NB4 (cell line): ENCODE results near the gene GABRB2.
"Not testable (repeated sequence)": the region's sequence is repeated elsewhere in the genome, so short reads cannot be mapped to it uniquely, and the experiment has no call there.

Source experiments
- CTCF ChIP-seq: IDR thresholded peaks from one replicate; pipeline ENCODE4 v1.5.1; 2012; ENCODE audit warnings: low read depth, low read length
- MYC ChIP-seq: IDR thresholded peaks from 2 replicates; pipeline ENCODE4 v1.6.1; 2011; ENCODE audit warnings: low read depth, low read length
- POLR2A ChIP-seq: IDR thresholded peaks from 2 replicates; pipeline ENCODE4 v1.6.1; 2011; ENCODE audit warnings: mild to moderate bottlenecking; ENCODE audit not compliant: insufficient read length; ENCODE audit errors: extremely low read depth
- TF ChIP-seq, protein P1 (sequence below): IDR thresholded peaks from 2 replicates; pipeline ENCODE4 v1.6.1; 2011; ENCODE audit warnings: low read depth, low read length

GRCh38 chr5:161252955-161253354, 293.6 kb downstream of the GABRB2 start:
- TF ChIP-seq CTCF, POLR2A, MYC: not testable (repeated sequence)
- TF ChIP-seq, protein P1, sequence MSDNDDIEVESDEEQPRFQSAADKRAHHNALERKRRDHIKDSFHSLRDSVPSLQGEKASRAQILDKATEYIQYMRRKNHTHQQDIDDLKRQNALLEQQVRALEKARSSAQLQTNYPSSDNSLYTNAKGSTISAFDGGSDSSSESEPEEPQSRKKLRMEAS: not testable (repeated sequence)
